ENCODE data around the gene ACSBG1.

GRCh38 chr15:78249131-78249530 is 14.8 kb upstream of the ACSBG1 start:
- TF ChIP-seq, protein P1, sequence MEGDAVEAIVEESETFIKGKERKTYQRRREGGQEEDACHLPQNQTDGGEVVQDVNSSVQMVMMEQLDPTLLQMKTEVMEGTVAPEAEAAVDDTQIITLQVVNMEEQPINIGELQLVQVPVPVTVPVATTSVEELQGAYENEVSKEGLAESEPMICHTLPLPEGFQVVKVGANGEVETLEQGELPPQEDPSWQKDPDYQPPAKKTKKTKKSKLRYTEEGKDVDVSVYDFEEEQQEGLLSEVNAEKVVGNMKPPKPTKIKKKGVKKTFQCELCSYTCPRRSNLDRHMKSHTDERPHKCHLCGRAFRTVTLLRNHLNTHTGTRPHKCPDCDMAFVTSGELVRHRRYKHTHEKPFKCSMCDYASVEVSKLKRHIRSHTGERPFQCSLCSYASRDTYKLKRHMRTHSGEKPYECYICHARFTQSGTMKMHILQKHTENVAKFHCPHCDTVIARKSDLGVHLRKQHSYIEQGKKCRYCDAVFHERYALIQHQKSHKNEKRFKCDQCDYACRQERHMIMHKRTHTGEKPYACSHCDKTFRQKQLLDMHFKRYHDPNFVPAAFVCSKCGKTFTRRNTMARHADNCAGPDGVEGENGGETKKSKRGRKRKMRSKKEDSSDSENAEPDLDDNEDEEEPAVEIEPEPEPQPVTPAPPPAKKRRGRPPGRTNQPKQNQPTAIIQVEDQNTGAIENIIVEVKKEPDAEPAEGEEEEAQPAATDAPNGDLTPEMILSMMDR (conservative IDR thresholded peaks at IDR 0.05; ENCODE audit: low read length) = no peak
- no peak for TF ChIP-seq EZH2phosphoT487 (IDR thresholded peaks at IDR 0.05; ENCODE audit: borderline replicate concordance, low read depth, low read length)

Measured in OCI-LY7 (cell line).